WTC11 (cell line): ENCODE measurements around the gene ZC2HC1C. TPM values are rescaled to one million over a fixed set of nuclear protein-coding genes. Genes with fewer than 3 reads are reported as not detected.
A peak's percentile ranks its signal among the peaks of the same experiment; 100 is the strongest.

Experiments
- ATAC-seq: fragments of 200-7000 bp; cut with Tn5 transposase; 2 replicates; pipeline ENCODE4 v1.10.0; 2021; ENCODE audit warnings: mild to moderate bottlenecking, moderate library complexity
- CTCF ChIA-PET: fragments of 300-600 bp; sonication (Branson Sonifier 250); formaldehyde crosslinking; loops from one replicate; lab custom pipeline; 2021; ENCODE audit warnings: antibody characterized with exemption; lab: Charles Lee
- POLR2A ChIA-PET: fragments of 350-600 bp; sonication (Branson Sonifier 250); formaldehyde crosslinking; loops from one replicate; lab custom pipeline; 2021; ENCODE audit warnings: antibody characterized with exemption; lab: Charles Lee
- DNase-seq: peaks from one replicate; pipeline ENCODE4 v3.0.0; 2021; ENCODE audit warnings: low spot score
- H3K27ac Mint-ChIP-seq: 2 replicates; pipeline ENCODE4 v1.8.0; 2021; ENCODE audit warnings: mixed read lengths
- H3K27me3 Mint-ChIP-seq: 2 replicates; pipeline ENCODE4 v1.8.0; 2021; ENCODE audit warnings: low read depth, mild to moderate bottlenecking, moderate library complexity, mixed read lengths
- H3K36me3 Mint-ChIP-seq: 2 replicates; pipeline ENCODE4 v1.8.0; 2021; ENCODE audit warnings: mixed read lengths
- H3K4me1 Mint-ChIP-seq: 2 replicates; pipeline ENCODE4 v1.8.0; 2022; ENCODE audit warnings: mixed read lengths
- H3K4me3 Mint-ChIP-seq: 2 replicates; pipeline ENCODE4 v1.8.0; 2021; ENCODE audit warnings: mild to moderate bottlenecking, moderate library complexity, mixed read lengths
- H3K9me3 Mint-ChIP-seq: 2 replicates; pipeline ENCODE4 v1.8.0; 2021; ENCODE audit warnings: mixed read lengths
- ATF3 ChIP-seq: sonication (generic); formaldehyde crosslinking; conservative IDR thresholded peaks from 2 replicates; pipeline ENCODE4 v1.8.1; 2022; ENCODE audit warnings: mild to moderate bottlenecking, missing genetic modification reagents
- ATF6 ChIP-seq: sonication (generic); formaldehyde crosslinking; IDR thresholded peaks from 2 replicates; pipeline ENCODE4 v1.8.1; 2023; ENCODE audit warnings: mild to moderate bottlenecking, missing genetic modification reagents
- CDX4 ChIP-seq: fragments of 250-450 bp; sonication (Bioruptor Pico); IDR thresholded peaks from 2 replicates; pipeline ENCODE4 v1.9.0; 2021; ENCODE audit warnings: moderate library complexity, mild to moderate bottlenecking, inconsistent platforms, borderline replicate concordance
- CREM ChIP-seq: sonication (generic); formaldehyde crosslinking; IDR thresholded peaks from 2 replicates; pipeline ENCODE4 v1.8.1; 2022; ENCODE audit warnings: mild to moderate bottlenecking, missing genetic modification reagents, moderate library complexity
- CTCF ChIP-seq: fragments of 200-600 bp; IDR thresholded peaks from 2 replicates; pipeline ENCODE4 v1.8.0; 2022; ENCODE audit warnings: antibody characterized with exemption
- E2F1 ChIP-seq: sonication (generic); formaldehyde crosslinking; IDR thresholded peaks from 2 replicates; pipeline ENCODE4 v1.8.0; 2022; ENCODE audit warnings: mild to moderate bottlenecking, missing genetic modification reagents
- EMX1 ChIP-seq: fragments of 250-450 bp; sonication (Bioruptor Pico); IDR thresholded peaks from 2 replicates; pipeline ENCODE4 v1.8.0; 2021; ENCODE audit warnings: mild to moderate bottlenecking
- ESRRA ChIP-seq: sonication (generic); formaldehyde crosslinking; IDR thresholded peaks from 2 replicates; pipeline ENCODE4 v1.8.1; 2022; ENCODE audit warnings: mild to moderate bottlenecking, missing genetic modification reagents, borderline replicate concordance
- ETV6 ChIP-seq: sonication (generic); formaldehyde crosslinking; IDR thresholded peaks from 2 replicates; pipeline ENCODE4 v1.8.1; 2022; ENCODE audit warnings: mild to moderate bottlenecking, missing genetic modification reagents
- JAZF1 ChIP-seq: fragments of 250-450 bp; sonication (Bioruptor Pico); IDR thresholded peaks from 2 replicates; pipeline ENCODE4 v1.9.0; 2021; ENCODE audit warnings: moderate library complexity, mild to moderate bottlenecking, inconsistent platforms
- JUN ChIP-seq: sonication (generic); formaldehyde crosslinking; IDR thresholded peaks from 2 replicates; pipeline ENCODE4 v1.8.0; 2023; ENCODE audit warnings: mild to moderate bottlenecking, missing genetic modification reagents
- NFYB ChIP-seq: sonication (generic); formaldehyde crosslinking; conservative IDR thresholded peaks from 2 replicates; pipeline ENCODE4 v1.8.0; 2022; ENCODE audit warnings: low read depth, missing genetic modification reagents
- PRRX2 ChIP-seq: fragments of 250-450 bp; sonication (Bioruptor Pico); IDR thresholded peaks from 2 replicates; pipeline ENCODE4 v1.8.0; 2021; ENCODE audit warnings: mild to moderate bottlenecking
- RELA ChIP-seq: sonication (generic); formaldehyde crosslinking; IDR thresholded peaks from 2 replicates; pipeline ENCODE4 v1.8.1; 2022; ENCODE audit warnings: missing genetic modification reagents, mild to moderate bottlenecking, borderline replicate concordance
- STAT6 ChIP-seq: sonication (generic); formaldehyde crosslinking; conservative IDR thresholded peaks from 2 replicates; pipeline ENCODE4 v1.8.1; 2023; ENCODE audit warnings: mild to moderate bottlenecking, low read depth, missing genetic modification reagents, moderate library complexity
- TEAD4 ChIP-seq: sonication (generic); formaldehyde crosslinking; IDR thresholded peaks from 2 replicates; pipeline ENCODE4 v1.8.0; 2022; ENCODE audit warnings: mild to moderate bottlenecking, missing genetic modification reagents
- USF1 ChIP-seq: sonication (generic); formaldehyde crosslinking; IDR thresholded peaks from 2 replicates; pipeline ENCODE4 v1.8.0; 2022; ENCODE audit warnings: mild to moderate bottlenecking, missing genetic modification reagents
- ZNF263 ChIP-seq: sonication (generic); formaldehyde crosslinking; IDR thresholded peaks from 2 replicates; pipeline ENCODE4 v1.8.1; 2022; ENCODE audit warnings: low read depth, mild to moderate bottlenecking, moderate library complexity, missing genetic modification reagents
- ZNF416 ChIP-seq: fragments of 250-450 bp; sonication (Bioruptor Pico); IDR thresholded peaks from 2 replicates; pipeline ENCODE4 v1.9.0; 2021; ENCODE audit warnings: mild to moderate bottlenecking, inconsistent platforms
- ZNF532 ChIP-seq: fragments of 250-450 bp; sonication (Bioruptor Pico); IDR thresholded peaks from 2 replicates; pipeline ENCODE4 v1.9.0; 2021; ENCODE audit warnings: mild to moderate bottlenecking, borderline replicate concordance
- total RNA-seq: library from RNA; stranded (reverse); gene quantifications from 3 replicates; pipeline ENCODE4 v1.2.3, GENCODE V29; 2021

Gene ZC2HC1C
- total RNA-seq, 1 experiment from 2014 or later = 1.6 TPM

GRCh38 chr14:75044752-75045151, 24.7 kb upstream of the ZC2HC1C start (continued):
- TF ChIP-seq ATF3 (CRISPR knock-in tag) (no peak), E2F1 (CRISPR knock-in tag) (no peak), CDX4 (CRISPR knock-in tag) (no peak), RELA (CRISPR knock-in tag) (no peak)

GRCh38 chr14:75046275-75046674, 23.2 kb upstream of the ZC2HC1C start:
- Mint-ChIP-seq H3K36me3 (peaks cover 15% of the 10 kb centered on the region), H3K27ac (0 out of 2 replicates have a peak overlapping the region, but pooled peaks have one; percentile 16), H3K4me1 (peaks cover 4% of the 10 kb centered on the region; the same call in 1 of the 2 replicates), H3K4me3 (no peak overlapping the region), H3K27me3 (no peaks in the 10 kb centered on the region), H3K9me3 (no peaks in the 10 kb centered on the region)
- POLR2A ChIA-PET = interaction anchor here (0.7 kb wide), 1 partner anchor 443 kb away, joined by 4 read pairs; no protein-coding TSS in a partner anchor
- ATAC-seq (no peak), DNase-seq (no peak)
- CTCF ChIA-PET = interaction anchor here (1.1 to 1.4 kb wide), 2 partner anchors 101 to 185 kb away, joined by 4 to 5 read pairs; no protein-coding TSS in a partner anchor
- no peak for TF ChIP-seq ZNF532 (CRISPR knock-in tag)
- no peak for TF ChIP-seq ETV6
- no peak for TF ChIP-seq CREM (CRISPR knock-in tag)
- no peak for TF ChIP-seq JAZF1 (CRISPR knock-in tag)
- no peak for TF ChIP-seq ESRRA (CRISPR knock-in tag)
- TF ChIP-seq ATF6 = no peak
- TF ChIP-seq ZNF263 (CRISPR knock-in tag) = no peak
- no peak for TF ChIP-seq JUN (CRISPR knock-in tag)
- TF ChIP-seq TEAD4 (CRISPR knock-in tag) = no peak
- no peak for TF ChIP-seq NFYB (CRISPR knock-in tag)
- no peak for TF ChIP-seq EMX1 (CRISPR knock-in tag)
- no peak for TF ChIP-seq STAT6 (CRISPR knock-in tag)
- no peak for TF ChIP-seq ZNF416 (CRISPR knock-in tag)
- TF ChIP-seq USF1 (CRISPR knock-in tag) = no peak
- no peak for TF ChIP-seq CTCF
- no peak for TF ChIP-seq PRRX2 (CRISPR knock-in tag)
- TF ChIP-seq, all 79 proteins: peak for 0
